A549 (cell line): Measurements from ENCODE around the gene IRAK1. TPM values are rescaled to one million over a fixed set of nuclear protein-coding genes. Genes with fewer than 3 reads are reported as not detected.
A peak's percentile ranks its signal among the peaks of the same experiment; 100 is the strongest.

Experiments used
- ATAC-seq, 2 experiments: fragments of 200-7000 bp in 1 of 2; fragments of >200 bp in 1 of 2; cut with Nextera tagmentation in 1 of 2; cut with Tn5 transposase in 1 of 2; 3 replicates each; pipeline versions ENCODE4 v1.8.0 to v1.9.1; 2018 to 2020; ENCODE audit warnings: mild to moderate bottlenecking in 1 of 2, moderate library complexity in 1 of 2
- CTCF ChIA-PET: fragments of 300-600 bp; sonication (Branson Sonifier 250); formaldehyde crosslinking; extraction: SDS; loops from one replicate; lab custom pipeline; 2021; ENCODE audit warnings: antibody characterized with exemption, inconsistent platforms; lab: Yijun Ruan, JAX
- POLR2A ChIA-PET: fragments of 350-600 bp; formaldehyde crosslinking; extraction: SDS; loops from one replicate; lab custom pipeline; 2021; ENCODE audit warnings: antibody characterized with exemption, inconsistent platforms; lab: Yijun Ruan, JAX
- DNase-seq, 2 experiments: peaks; one replicate each; pipeline versions ENCODE4 v3.0.0 to v3.0.0-alpha.2; 2011 to 2016; ENCODE audit warnings: low read depth in 1 of 2, low spot score in 1 of 2
- FAIRE-seq: peaks from 2 replicates; lab custom pipeline; 2011; peaks lifted over from hg19 to GRCh38; lab: Jason Lieb, UNC
- H3K27ac ChIP-seq, 2 experiments: fragments of >200 bp; sonication (Bioruptor Twin); formaldehyde crosslinking; 3 replicates each; pipeline ENCODE4 v1.5.1; 2016 to 2017
- H3K4me1 ChIP-seq: fragments of >200 bp; sonication (Bioruptor Twin); formaldehyde crosslinking; 3 replicates; pipeline ENCODE4 v1.6.1; 2016
- H3K4me2 ChIP-seq: fragments of >200 bp; sonication (Bioruptor Twin); formaldehyde crosslinking; 3 replicates; pipeline ENCODE4 v1.6.1; 2016
- H3K4me3 ChIP-seq: fragments of >200 bp; sonication (Bioruptor Twin); formaldehyde crosslinking; 3 replicates; pipeline ENCODE4 v1.5.1; 2016
- H3K9me3 ChIP-seq: fragments of >200 bp; sonication (Bioruptor Twin); formaldehyde crosslinking; 3 replicates; pipeline ENCODE4 v1.6.1; 2016
- CEBPB ChIP-seq, 2 experiments: fragments of >200 bp in 1 of 2; sonication (Bioruptor Twin) in 1 of 2; formaldehyde crosslinking in 1 of 2; IDR thresholded peaks; 2 replicates each; pipeline ENCODE4 v1.6.1; 2012 to 2016
- EHMT2 ChIP-seq: fragments of 200-600 bp; sonication (generic); IDR thresholded peaks from 2 replicates; pipeline ENCODE4 v1.6.1; 2016; ENCODE audit warnings: antibody characterized with exemption, low read depth, mild to moderate bottlenecking, moderate library complexity
- EP300 ChIP-seq, 2 experiments: fragments of >200 bp; sonication (Bioruptor Twin); formaldehyde crosslinking; IDR thresholded peaks; 2 replicates in 1 of 2; 3 replicates in 1 of 2; pipeline ENCODE4 v1.6.1; 2016 to 2017
- ESRRA ChIP-seq: fragments of 150-350 bp; IDR thresholded peaks from 2 replicates; pipeline ENCODE4 v1.6.1; 2014; ENCODE audit warnings: mild to moderate bottlenecking, low read length, borderline replicate concordance
- GATA3 ChIP-seq: IDR thresholded peaks from 2 replicates; pipeline ENCODE4 v1.6.1; 2012; ENCODE audit warnings: borderline replicate concordance
- HDAC2 ChIP-seq: fragments of 200-600 bp; sonication (generic); IDR thresholded peaks from 2 replicates; pipeline ENCODE4 v1.6.1; 2016
- HOXB13 ChIP-seq: fragments of 250-450 bp; sonication (Bioruptor Pico); IDR thresholded peaks from 2 replicates; pipeline ENCODE4 v1.5.0; 2020; ENCODE audit warnings: low read depth, mild to moderate bottlenecking, moderate library complexity
- HOXB5 ChIP-seq: fragments of 250-450 bp; sonication (Bioruptor Pico); IDR thresholded peaks from 2 replicates; pipeline ENCODE4 v1.5.0; 2020; ENCODE audit warnings: mild to moderate bottlenecking, moderate library complexity
- JUN ChIP-seq, 2 experiments: fragments of >200 bp; sonication (Bioruptor Twin); formaldehyde crosslinking; IDR thresholded peaks; 2 replicates in 1 of 2; 3 replicates in 1 of 2; pipeline ENCODE4 v1.6.1; 2016 to 2017
- MAFK ChIP-seq: fragments of 450-650 bp; IDR thresholded peaks from 2 replicates; pipeline ENCODE4 v1.6.1; 2014; ENCODE audit not compliant: partially characterized antibody
- NR3C1 ChIP-seq: fragments of >200 bp; sonication (Bioruptor Twin); formaldehyde crosslinking; IDR thresholded peaks from 3 replicates; pipeline ENCODE4 v1.6.1; 2017
- POLR2A ChIP-seq: IDR thresholded peaks from 2 replicates; pipeline ENCODE4 v1.6.1; 2012; ENCODE audit warnings: mild to moderate bottlenecking, low read length
- RAD21 ChIP-seq, 2 experiments: fragments of >200 bp in 1 of 2; sonication (Bioruptor Twin) in 1 of 2; formaldehyde crosslinking in 1 of 2; IDR thresholded peaks in 1 of 2; conservative IDR thresholded peaks in 1 of 2; 2 replicates in 1 of 2; 3 replicates in 1 of 2; pipeline ENCODE4 v1.6.1; 2012 to 2018; ENCODE audit warnings: inconsistent platforms in 1 of 2
- RARB ChIP-seq: fragments of 250-450 bp; sonication (Bioruptor Pico); IDR thresholded peaks from 2 replicates; pipeline ENCODE4 v1.8.0; 2021; ENCODE audit warnings: mild to moderate bottlenecking, moderate library complexity
- RNF2 ChIP-seq: fragments of 200-600 bp; sonication (generic); IDR thresholded peaks from 2 replicates; pipeline ENCODE4 v1.6.1; 2016; ENCODE audit warnings: low read depth, mild to moderate bottlenecking, antibody characterized with exemption, moderate library complexity, borderline replicate concordance
- SMC3 ChIP-seq: fragments of >200 bp; sonication (Bioruptor Twin); formaldehyde crosslinking; IDR thresholded peaks from 3 replicates; pipeline ENCODE4 v1.6.1; 2018; ENCODE audit warnings: inconsistent platforms
- ZC3H11A ChIP-seq: fragments of 450-650 bp; IDR thresholded peaks from 2 replicates; pipeline ENCODE4 v1.6.1; 2014; ENCODE audit warnings: antibody characterized with exemption, mild to moderate bottlenecking
- ZNF302 ChIP-seq: fragments of 250-450 bp; sonication (Bioruptor Pico); IDR thresholded peaks from 2 replicates; pipeline ENCODE4 v1.9.0; 2021; ENCODE audit warnings: inconsistent platforms, mild to moderate bottlenecking, moderate library complexity
- WGBS: methylation state at CpG from one replicate; pipeline ENCODE4 v1.1.6; 2017; ENCODE audit errors: missing lambda C conversion rate; 5-methylcytosine and 5-hydroxymethylcytosine counted together
- polyA plus RNA-seq, 4 experiments: library from polyadenylated mRNA; depleted of rRNA in 3 of 4; stranded (reverse); fragments of >200 nt; fragmentation: RNase III in 1 of 4; extraction: RNeasy Plus Mini Kit Qiagen cat#74134 plus additional on column Dnase treatment in 1 of 4; gene quantifications; 2 replicates in 3 of 4; 3 replicates in 1 of 4; pipeline ENCODE4 v1.2.3, GENCODE V29; 2011 to 2017
- TF ChIP-seq, protein P1 (sequence below): fragments of >200 bp; sonication (Bioruptor Twin); formaldehyde crosslinking; IDR thresholded peaks from 3 replicates; pipeline ENCODE4 v1.5.1; 2016
- TF ChIP-seq, protein P2 (sequence below): IDR thresholded peaks from 2 replicates; pipeline ENCODE4 v1.6.1; 2012; ENCODE audit warnings: low read depth, borderline replicate concordance
- TF ChIP-seq, protein P3 (sequence below): fragments of 250-450 bp; sonication (Bioruptor Pico); IDR thresholded peaks from 2 replicates; pipeline ENCODE4 v1.5.0; 2021; ENCODE audit warnings: mild to moderate bottlenecking, moderate library complexity, borderline replicate concordance
- TF ChIP-seq, protein P4 (sequence below): fragments of 250-450 bp; sonication (Bioruptor Pico); IDR thresholded peaks from 2 replicates; pipeline ENCODE4 v1.5.0; 2020; ENCODE audit warnings: low read depth, mild to moderate bottlenecking, moderate library complexity

IRAK1 gene
- polyA plus RNA-seq, 2 of the 4 experiments (the other 2 are of a cell fraction): 73.1 to 177 TPM

DNA sequence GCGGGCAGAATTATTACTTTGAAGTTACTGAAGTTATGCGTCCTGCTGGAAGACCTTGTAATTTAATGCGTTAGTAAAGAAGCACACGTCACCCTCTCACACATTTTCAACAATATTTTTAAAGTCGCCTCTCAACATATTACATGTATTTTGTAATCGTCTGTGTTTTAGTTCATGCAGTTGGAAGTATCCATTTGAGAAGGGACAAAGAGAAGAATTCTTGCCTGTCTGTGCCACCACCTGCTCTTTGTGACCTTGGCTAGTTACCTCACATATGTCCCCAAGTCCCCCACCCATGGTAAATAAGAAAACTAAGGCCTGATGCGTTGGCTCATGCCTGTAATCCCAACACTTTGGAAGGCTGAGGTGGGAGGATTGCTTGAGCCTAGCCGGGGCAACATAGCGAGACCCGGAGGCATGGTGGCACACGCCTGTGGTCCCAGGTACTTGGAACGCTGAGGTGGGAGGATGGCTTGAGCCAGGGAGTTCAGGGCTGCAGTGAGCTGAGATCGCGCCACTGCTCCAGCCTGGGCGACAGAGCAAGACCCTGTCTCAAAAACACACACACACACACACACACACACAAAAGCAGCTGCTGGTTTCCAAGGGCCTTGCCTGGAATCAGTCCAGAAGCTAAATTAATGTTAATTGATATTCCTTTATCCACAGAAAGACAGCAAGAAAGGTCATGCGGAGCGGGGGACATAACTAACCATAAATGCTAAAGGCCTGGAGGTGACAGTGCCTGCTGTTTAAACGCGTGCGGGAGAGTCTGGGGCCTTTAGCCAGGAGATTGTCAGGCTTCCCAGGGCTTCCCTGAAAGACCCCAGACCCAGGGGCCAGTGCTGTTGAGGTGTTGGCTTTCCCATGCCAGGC lies 46.3 kb downstream of the IRAK1 start:
- DNase-seq: no peak
- peaks cover 28% of the 10 kb centered on the region for H3K4me1 ChIP-seq
- peak overlapping the region; percentile 81 for H3K4me2 ChIP-seq
- ChIA-PET CTCF (interaction anchor here (1.0 to 1.4 kb wide), 3 partner anchors 10 to 45 kb away, joined by 3 read pairs; no protein-coding TSS in a partner anchor), POLR2A (no interaction called here)
- no peaks in the 10 kb centered on the region for H3K9me3 ChIP-seq
- no peak for ATAC-seq
- 49% methylated on average over 17 of the region's 20 CpGs for WGBS
- peak; percentile 97 for FAIRE-seq
- no peak for TF ChIP-seq GATA3
- TF ChIP-seq, protein P1, sequence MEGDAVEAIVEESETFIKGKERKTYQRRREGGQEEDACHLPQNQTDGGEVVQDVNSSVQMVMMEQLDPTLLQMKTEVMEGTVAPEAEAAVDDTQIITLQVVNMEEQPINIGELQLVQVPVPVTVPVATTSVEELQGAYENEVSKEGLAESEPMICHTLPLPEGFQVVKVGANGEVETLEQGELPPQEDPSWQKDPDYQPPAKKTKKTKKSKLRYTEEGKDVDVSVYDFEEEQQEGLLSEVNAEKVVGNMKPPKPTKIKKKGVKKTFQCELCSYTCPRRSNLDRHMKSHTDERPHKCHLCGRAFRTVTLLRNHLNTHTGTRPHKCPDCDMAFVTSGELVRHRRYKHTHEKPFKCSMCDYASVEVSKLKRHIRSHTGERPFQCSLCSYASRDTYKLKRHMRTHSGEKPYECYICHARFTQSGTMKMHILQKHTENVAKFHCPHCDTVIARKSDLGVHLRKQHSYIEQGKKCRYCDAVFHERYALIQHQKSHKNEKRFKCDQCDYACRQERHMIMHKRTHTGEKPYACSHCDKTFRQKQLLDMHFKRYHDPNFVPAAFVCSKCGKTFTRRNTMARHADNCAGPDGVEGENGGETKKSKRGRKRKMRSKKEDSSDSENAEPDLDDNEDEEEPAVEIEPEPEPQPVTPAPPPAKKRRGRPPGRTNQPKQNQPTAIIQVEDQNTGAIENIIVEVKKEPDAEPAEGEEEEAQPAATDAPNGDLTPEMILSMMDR: no peak
- 0 out of 2 replicates have a peak, but pooled peaks have one; percentile 2 for TF ChIP-seq HOXB5 (CRISPR knock-in tag)
- TF ChIP-seq RARB (CRISPR knock-in tag): no peak
- peak overlapping the region; percentile 99 to 100 for H3K27ac ChIP-seq
- H3K4me3 ChIP-seq: peak overlapping the region; percentile 100

DNA sequence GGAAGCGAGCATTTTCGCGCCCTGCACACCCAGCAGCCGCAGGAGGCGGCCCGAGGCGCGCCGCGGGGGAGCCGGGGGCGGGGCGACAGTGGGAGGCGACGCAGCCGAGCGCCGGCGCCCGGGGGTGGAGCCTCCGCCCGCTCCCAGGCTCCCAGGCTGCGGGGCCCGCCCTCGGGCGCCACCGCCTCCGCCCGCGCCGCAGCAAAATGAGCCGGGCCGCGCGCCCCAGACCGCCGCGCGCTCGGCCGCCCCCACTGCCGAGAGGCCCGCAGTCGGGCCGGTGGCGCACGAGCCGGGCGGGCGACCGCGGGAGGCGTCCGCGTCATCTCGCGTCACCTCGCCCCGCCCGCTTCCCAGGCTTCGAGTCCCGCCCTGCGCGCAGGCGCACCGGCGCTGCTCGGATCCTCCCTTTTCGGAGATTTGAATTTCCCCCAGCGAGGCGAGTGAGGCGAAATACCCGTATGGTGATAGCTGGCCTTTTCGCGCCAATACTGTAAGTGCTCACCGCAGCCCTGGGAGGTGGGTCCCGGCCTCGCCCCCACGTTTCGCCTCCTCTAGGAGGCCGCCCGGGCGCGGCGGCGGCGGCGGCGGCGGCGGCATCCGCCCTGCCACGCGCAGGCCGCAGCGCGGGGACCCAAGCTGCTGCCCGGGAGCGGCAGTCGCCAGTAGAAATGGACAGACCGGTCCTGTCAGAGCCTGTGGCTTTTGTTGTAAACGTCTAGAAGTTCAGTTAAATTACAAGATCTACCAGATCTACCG lies 47.2 kb downstream of the IRAK1 start, which contains the start of gene TMEM187:
Gene TMEM187 (plus strand): TSS at position 387 of the 759 bp plus-strand sequence. CDS start 9,309 bp downstream, outside the sequence.
- ATAC-seq: peak; percentile 36 to 55
- Histone ChIP-seq H3K27ac (peak within 1 kb of the TSS; percentile 99 to 100), H3K4me1 (peaks cover 35% of the 10 kb centered on the region), H3K9me3 (no peaks in the 10 kb centered on the region), H3K4me3 (peak within 1 kb of the TSS; percentile 100), H3K4me2 (peak within 1 kb of the TSS; percentile 81)
- 0% methylated on average over 2 of the region's 103 CpGs for WGBS
- FAIRE-seq: no peak
- ChIA-PET CTCF (interaction anchor here (1.4 to 2.0 kb wide), 3 partner anchors 9 to 26 kb away, joined by 3 to 8 read pairs (median 5); no protein-coding TSS in a partner anchor), POLR2A (interaction anchor here (1.4 kb wide), 1 partner anchor 9 kb away, joined by 5 read pairs; no protein-coding TSS in a partner anchor)
- TF ChIP-seq SMC3: no peak
- TF ChIP-seq, protein P2, sequence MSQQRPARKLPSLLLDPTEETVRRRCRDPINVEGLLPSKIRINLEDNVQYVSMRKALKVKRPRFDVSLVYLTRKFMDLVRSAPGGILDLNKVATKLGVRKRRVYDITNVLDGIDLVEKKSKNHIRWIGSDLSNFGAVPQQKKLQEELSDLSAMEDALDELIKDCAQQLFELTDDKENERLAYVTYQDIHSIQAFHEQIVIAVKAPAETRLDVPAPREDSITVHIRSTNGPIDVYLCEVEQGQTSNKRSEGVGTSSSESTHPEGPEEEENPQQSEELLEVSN: peak; percentile 23; the same call in 1 of the 2 replicates
- peak; percentile 66; the same call in 1 of the 2 replicates for TF ChIP-seq HOXB5 (CRISPR knock-in tag)
- TF ChIP-seq HOXB13 (CRISPR knock-in tag): 0 out of 2 replicates have a peak, but pooled peaks have one; percentile 19
- TF ChIP-seq JUN (IDR thresholded peaks at IDR 0.05): peak in 1 of 2 experiments; percentile 32; a peak in 1 of 5 replicates
- no peak for TF ChIP-seq ESRRA
- TF ChIP-seq EHMT2: no peak
- no peak for TF ChIP-seq ZNF302 (CRISPR knock-in tag)
- peak; percentile 89 to 94 for DNase-seq

DNA sequence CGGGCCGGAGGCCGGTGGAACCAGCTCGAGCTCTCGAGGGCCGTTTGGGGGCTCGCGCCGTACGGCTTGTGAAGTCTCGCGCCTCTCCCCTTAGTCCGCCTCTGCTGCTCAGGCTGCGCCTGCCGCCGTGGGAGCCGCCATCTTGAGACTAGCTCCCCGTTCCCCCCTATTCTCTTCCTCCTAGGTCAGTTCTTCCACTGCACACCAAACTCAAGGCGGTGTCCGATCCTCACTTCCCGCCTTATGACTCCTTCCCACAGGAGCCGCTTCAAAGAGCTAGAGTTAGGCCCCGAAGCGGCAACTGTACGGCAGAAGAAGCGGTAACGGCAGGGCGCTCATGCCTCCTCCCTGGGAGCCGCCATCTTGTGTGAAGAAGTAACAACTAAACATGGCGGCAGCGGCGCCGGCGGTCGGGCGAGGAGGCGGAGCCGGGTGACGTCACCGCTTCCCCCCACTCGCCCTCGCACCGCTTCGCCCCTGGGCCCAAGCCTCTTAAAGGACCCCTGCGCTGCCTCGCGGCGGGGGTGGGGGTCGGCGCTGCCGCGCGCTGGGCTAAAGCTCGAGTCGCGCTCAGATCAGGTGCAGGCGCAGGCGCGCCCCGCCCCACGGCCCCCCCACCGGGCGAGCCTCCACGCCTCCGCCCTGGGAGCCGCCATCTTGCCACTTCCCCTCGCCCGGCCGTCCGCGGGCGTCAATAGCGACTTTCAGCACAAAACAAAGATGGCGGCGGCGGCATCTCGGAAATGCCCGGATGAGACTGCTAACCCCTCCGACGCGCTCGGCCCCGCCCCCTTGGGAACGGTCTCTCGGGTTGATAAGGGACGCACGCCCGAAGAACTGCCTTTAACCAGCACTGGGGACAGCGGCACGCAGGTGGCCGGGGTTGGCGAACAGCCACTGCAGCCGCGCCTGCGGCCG lies 48.0 kb downstream of the IRAK1 start, which contains the start of gene HCFC1:
Gene HCFC1 (minus strand): TSS at position 369 of the 918 bp plus-strand sequence. CDS start 978 bp downstream, outside the sequence.
- ChIA-PET POLR2A (interaction anchor here (1.0 to 1.7 kb wide), 5 partner anchors 10 to 75 kb away, joined by 3 to 6 read pairs (median 4); partner anchors contain the start of gene NAA10), CTCF (interaction anchor here (1.3 to 2.0 kb wide), 6 partner anchors 8 to 26 kb away, joined by 3 to 8 read pairs (median 5); no protein-coding TSS in a partner anchor)
- WGBS: 2% methylated on average over 16 of the region's 96 CpGs
- peak; percentile 66 to 94 for DNase-seq
- ATAC-seq: peak; percentile 58 to 71
- peak; percentile 88 for FAIRE-seq
- Histone ChIP-seq H3K27ac (peak within 1 kb of the TSS; percentile 99 to 100), H3K4me2 (peak within 1 kb of the TSS; percentile 99), H3K4me1 (peaks cover 35% of the 10 kb centered on the region), H3K9me3 (no peaks in the 10 kb centered on the region), H3K4me3 (peak within 1 kb of the TSS; percentile 100)
- TF ChIP-seq ZNF302 (CRISPR knock-in tag) (no peak), CEBPB (IDR thresholded peaks at IDR 0.05) (no peak), POLR2A (peak; percentile 47), HDAC2 (no peak), RNF2 (no peak), EP300 (IDR thresholded peaks at IDR 0.05) (no peak), NR3C1 (no peak), MAFK (no peak), ZC3H11A (no peak), RAD21 (conservative IDR thresholded peaks at IDR 0.05 in 1 of 2, IDR thresholded peaks at IDR 0.05 in 1 of 2) (no peak)
- TF ChIP-seq, protein P3, sequence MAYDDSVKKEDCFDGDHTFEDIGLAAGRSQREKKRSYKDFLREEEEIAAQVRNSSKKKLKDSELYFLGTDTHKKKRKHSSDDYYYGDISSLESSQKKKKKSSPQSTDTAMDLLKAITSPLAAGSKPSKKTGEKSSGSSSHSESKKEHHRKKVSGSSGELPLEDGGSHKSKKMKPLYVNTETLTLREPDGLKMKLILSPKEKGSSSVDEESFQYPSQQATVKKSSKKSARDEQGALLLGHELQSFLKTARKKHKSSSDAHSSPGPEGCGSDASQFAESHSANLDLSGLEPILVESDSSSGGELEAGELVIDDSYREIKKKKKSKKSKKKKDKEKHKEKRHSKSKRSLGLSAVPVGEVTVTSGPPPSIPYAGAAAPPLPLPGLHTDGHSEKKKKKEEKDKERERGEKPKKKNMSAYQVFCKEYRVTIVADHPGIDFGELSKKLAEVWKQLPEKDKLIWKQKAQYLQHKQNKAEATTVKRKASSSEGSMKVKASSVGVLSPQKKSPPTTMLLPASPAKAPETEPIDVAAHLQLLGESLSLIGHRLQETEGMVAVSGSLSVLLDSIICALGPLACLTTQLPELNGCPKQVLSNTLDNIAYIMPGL: no peak
- TF ChIP-seq, protein P4, sequence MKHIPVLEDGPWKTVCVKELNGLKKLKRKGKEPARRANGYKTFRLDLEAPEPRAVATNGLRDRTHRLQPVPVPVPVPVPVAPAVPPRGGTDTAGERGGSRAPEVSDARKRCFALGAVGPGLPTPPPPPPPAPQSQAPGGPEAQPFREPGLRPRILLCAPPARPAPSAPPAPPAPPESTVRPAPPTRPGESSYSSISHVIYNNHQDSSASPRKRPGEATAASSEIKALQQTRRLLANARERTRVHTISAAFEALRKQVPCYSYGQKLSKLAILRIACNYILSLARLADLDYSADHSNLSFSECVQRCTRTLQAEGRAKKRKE (CRISPR knock-in tag): no peak; the same call in 1 of the 2 replicates
